Peyer's patch (tissue), 4 donors: Measurements from ENCODE around the gene C4orf50. TPM values are rescaled to one million over a fixed set of nuclear protein-coding genes. Genes with fewer than 3 reads are reported as not detected.

Experiments
- DNase-seq, 3 donors: peaks; one replicate each; pipeline ENCODE4 v3.0.0-alpha.2; 2017 to 2019
- H3K27ac ChIP-seq, 4 donors: fragments of 200-600 bp; sonication (generic); one replicate each; pipeline ENCODE4 v1.5.1; 2016 to 2019
- H3K27me3 ChIP-seq, 2 donors: fragments of 200-600 bp; sonication (generic); one replicate each; pipeline ENCODE4 v1.5.1; 2019
- H3K36me3 ChIP-seq, 3 donors: fragments of 200-600 bp; sonication (generic); one replicate each; pipeline ENCODE4 v1.5.1; 2016 to 2019
- H3K4me1 ChIP-seq, 4 donors: fragments of 200-600 bp; sonication (generic); one replicate each; pipeline ENCODE4 v1.5.1; 2016 to 2019
- H3K4me3 ChIP-seq, 4 donors: fragments of 200-600 bp; sonication (generic); 1 replicate in 3 of 4; 2 replicates in 1 of 4; pipeline ENCODE4 v1.5.1; 2016 to 2019; ENCODE audit warnings: mild to moderate bottlenecking in 1 of 4
- H3K9me3 ChIP-seq, 4 donors: fragments of 200-600 bp; sonication (generic); one replicate each; pipeline ENCODE4 v1.5.1; 2016 to 2019; ENCODE audit warnings: mild to moderate bottlenecking in 1 of 4
- POLR2A ChIP-seq, 2 donors: fragments of 450-650 bp; IDR thresholded peaks; one replicate each; pipeline ENCODE4 v1.5.1; 2017; ENCODE audit warnings: antibody characterized with exemption in 2 of 2, mild to moderate bottlenecking in 2 of 2, moderate library complexity in 2 of 2
- total RNA-seq, 4 donors: library from RNA; depleted of rRNA; stranded (reverse); fragments of >200 nt; gene quantifications; one replicate each; pipeline ENCODE4 v1.1.0, GENCODE V29; 2016
- TF ChIP-seq, protein P1 (sequence below), 6 experiments: fragments of 450-650 bp in 4 of 6; fragments of 200-600 bp in 2 of 6; sonication (generic) in 1 of 6; IDR thresholded peaks; one replicate each; pipeline ENCODE4 v1.5.1; 2017 to 2019; ENCODE audit warnings: antibody characterized with exemption in 6 of 6, mild to moderate bottlenecking in 3 of 6, moderate library complexity in 1 of 6

The C4orf50 gene
- total RNA-seq, 4 donors from 2014 or later: 0.19 to 0.83 (median 0.40) TPM; not detected in 1

DNA sequence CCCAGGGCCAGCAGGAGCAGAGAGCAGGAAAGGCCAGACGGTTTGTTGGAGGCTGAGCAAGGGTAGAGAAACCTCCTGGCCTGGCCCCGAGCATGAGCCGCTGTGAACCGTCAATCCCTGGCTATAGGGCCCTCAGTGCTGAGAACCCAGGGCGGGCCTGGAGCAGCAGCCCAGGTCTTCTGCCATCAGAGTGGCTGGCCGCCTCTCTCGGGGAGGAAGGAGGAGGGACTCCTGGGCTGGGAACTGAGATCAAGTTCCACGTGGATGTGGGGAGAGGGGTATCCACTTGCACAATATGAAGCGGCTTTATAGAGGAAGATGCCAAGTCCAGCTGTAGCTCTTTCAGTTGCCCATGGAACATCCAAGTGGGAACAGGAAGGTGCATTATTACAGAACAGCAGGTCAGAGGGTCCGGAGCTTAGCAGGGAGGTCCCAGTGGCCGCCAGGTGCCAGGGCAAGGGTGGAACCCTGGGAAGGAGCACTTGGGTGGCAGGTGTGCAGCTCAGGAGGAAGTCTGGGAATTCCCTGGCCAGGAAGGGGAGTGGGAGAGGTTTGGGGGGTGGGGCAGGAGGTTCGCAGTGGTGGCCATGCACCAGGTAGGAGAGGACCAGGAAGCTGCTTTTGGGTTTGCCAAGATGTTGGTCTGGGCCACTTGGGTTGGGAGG, 93.6 kb downstream of the C4orf50 start:
- H3K4me1 ChIP-seq: no peaks in the 10 kb centered on the region
- no peak overlapping the region for H3K4me3 ChIP-seq
- no peaks in the 10 kb centered on the region for H3K36me3 ChIP-seq
- no peaks in the 10 kb centered on the region for H3K27me3 ChIP-seq
- no peak for DNase-seq
- no peak for TF ChIP-seq POLR2A (IDR thresholded peaks at IDR 0.05)
- TF ChIP-seq, protein P1, sequence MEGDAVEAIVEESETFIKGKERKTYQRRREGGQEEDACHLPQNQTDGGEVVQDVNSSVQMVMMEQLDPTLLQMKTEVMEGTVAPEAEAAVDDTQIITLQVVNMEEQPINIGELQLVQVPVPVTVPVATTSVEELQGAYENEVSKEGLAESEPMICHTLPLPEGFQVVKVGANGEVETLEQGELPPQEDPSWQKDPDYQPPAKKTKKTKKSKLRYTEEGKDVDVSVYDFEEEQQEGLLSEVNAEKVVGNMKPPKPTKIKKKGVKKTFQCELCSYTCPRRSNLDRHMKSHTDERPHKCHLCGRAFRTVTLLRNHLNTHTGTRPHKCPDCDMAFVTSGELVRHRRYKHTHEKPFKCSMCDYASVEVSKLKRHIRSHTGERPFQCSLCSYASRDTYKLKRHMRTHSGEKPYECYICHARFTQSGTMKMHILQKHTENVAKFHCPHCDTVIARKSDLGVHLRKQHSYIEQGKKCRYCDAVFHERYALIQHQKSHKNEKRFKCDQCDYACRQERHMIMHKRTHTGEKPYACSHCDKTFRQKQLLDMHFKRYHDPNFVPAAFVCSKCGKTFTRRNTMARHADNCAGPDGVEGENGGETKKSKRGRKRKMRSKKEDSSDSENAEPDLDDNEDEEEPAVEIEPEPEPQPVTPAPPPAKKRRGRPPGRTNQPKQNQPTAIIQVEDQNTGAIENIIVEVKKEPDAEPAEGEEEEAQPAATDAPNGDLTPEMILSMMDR (IDR thresholded peaks at IDR 0.05): no peak
- no peak overlapping the region for H3K27ac ChIP-seq
- no peaks in the 10 kb centered on the region for H3K9me3 ChIP-seq

DNA sequence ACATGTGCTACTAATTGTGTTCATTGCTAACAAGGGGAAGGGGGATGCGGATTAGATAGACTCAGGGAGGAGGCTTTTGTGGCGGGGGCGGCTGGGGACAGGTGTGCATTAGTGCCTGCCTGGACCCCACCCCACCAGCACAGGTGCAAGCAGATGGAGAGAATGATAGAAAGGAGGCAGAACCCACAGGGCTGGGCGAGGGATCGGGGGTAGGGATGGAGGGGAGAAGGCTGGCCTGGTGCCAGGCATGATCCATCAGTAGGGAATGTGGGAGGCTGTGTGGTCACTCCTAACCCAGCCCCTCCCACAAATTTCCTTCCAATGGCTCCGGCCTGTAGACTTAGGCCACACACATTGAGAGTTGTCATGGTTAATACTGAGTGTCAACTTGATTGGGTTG, 94.9 kb downstream of the C4orf50 start:
- DNase-seq: no peak
- Histone ChIP-seq H3K36me3 (no peaks in the 10 kb centered on the region), H3K4me3 (no peak overlapping the region), H3K27ac (no peak overlapping the region), H3K4me1 (no peaks in the 10 kb centered on the region), H3K9me3 (no peaks in the 10 kb centered on the region), H3K27me3 (no peaks in the 10 kb centered on the region)
- no peak for TF ChIP-seq POLR2A (IDR thresholded peaks at IDR 0.05)
- TF ChIP-seq, protein P1 (IDR thresholded peaks at IDR 0.05): no peak

DNA sequence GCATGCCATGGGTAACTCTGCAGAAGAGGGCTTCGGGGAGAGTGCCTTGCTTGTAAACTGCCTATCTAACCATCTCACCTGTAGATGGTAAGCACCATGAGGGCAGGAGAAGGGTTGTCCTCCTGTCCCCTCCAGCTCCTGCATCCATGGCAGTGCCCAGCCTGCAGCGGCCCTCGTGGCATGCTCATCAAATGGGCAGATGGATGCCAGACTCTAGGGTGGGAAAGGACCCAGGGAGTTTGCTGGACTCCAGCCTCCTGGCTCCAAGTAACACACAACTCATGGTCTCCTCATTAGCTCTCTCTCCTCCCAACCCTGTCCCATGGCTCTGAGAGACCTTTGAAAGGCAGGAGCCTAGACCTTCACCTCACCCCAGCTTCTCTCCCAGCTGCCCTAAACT, 95.7 kb downstream of the C4orf50 start:
- Histone ChIP-seq H3K27ac (no peak overlapping the region), H3K4me3 (no peak overlapping the region), H3K9me3 (no peaks in the 10 kb centered on the region), H3K27me3 (no peaks in the 10 kb centered on the region), H3K4me1 (no peaks in the 10 kb centered on the region), H3K36me3 (no peaks in the 10 kb centered on the region)
- DNase-seq: no peak
- TF ChIP-seq, protein P1 (IDR thresholded peaks at IDR 0.05): no peak
- TF ChIP-seq POLR2A (IDR thresholded peaks at IDR 0.05): no peak

DNA sequence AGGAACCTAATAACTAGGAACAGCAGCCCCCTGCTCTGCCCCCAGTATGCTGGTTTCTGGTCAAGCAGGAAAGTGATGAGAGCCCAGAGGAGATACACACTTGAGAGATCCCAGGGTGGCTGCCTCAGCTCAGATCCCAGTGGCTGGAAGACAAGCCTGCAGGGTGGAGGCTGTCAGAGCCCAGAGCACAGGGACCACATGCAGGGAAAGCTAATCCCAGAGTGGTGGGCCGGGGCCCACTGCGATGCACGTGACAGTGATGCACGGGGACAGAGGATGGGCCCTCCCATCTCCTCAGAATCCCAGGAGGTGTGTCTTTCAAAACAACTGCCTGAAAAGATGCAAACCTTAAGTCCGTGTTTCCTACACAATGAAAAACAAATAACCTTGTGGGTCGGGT, 96.2 kb downstream of the C4orf50 start:
- Histone ChIP-seq H3K9me3 (no peaks in the 10 kb centered on the region), H3K4me3 (no peak overlapping the region), H3K36me3 (no peaks in the 10 kb centered on the region), H3K27ac (no peak overlapping the region), H3K4me1 (no peaks in the 10 kb centered on the region), H3K27me3 (no peaks in the 10 kb centered on the region)
- TF ChIP-seq, protein P1 (IDR thresholded peaks at IDR 0.05): no peak
- TF ChIP-seq POLR2A (IDR thresholded peaks at IDR 0.05): no peak
- no peak for DNase-seq

DNA sequence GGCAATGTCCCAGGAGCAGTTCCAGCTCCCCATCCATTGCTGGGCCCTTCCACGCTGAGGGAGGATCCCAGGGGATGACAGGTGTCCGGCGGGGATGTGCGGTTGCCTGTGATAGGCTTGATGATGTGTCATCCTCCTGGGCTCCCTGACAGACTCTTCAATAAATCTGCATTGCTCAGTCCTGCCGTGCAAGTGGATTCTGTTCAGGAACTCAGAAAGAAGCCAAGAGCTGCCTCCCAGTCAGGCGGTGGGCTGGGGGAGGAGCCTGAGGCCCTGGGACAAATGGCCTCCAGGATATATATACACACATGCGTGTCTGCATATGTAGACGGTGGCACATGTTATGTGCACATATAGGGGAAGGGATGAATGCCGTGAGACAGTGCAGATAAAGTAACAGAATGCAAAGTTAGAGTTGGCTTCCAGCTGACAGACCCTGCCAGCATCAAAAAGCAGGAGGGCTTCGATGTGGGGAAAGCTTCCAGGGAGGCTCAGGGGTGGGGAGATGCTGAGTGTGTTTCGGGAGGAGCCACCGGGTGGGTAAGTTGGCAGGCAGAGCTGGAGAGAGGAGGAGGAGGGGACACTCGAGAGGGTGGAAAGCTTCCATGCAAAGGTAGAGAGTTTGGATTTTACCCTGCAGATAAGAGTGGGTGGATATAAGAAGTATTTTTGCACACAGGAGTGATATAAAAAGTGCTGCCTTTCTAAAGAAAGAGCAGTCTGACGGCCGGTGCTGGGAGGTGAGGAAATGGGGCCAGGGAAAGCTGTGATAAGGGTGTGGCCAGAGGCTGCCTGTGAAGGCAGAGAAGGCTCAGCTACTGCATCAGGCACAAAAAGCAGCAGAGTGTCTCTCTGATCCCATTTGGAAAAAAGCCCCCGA, 96.9 kb downstream of the C4orf50 start:
- Histone ChIP-seq H3K4me1 (no peaks in the 10 kb centered on the region), H3K27ac (no peak overlapping the region), H3K4me3 (no peak overlapping the region), H3K9me3 (no peaks in the 10 kb centered on the region), H3K27me3 (no peaks in the 10 kb centered on the region), H3K36me3 (no peaks in the 10 kb centered on the region)
- TF ChIP-seq, protein P1 (IDR thresholded peaks at IDR 0.05): no peak
- no peak for TF ChIP-seq POLR2A (IDR thresholded peaks at IDR 0.05)
- DNase-seq: no peak
